Measurements from ENCODE around the gene NPAS3. TPM values are rescaled to one million over a fixed set of nuclear protein-coding genes. Genes with fewer than 3 reads are reported as not detected.

Gene NPAS3
- polyA plus RNA-seq, 2 of the 4 experiments (the other 2 are of a cell fraction), result not detected

GRCh38 chr14:33188880-33189279 lies 250.2 kb downstream of the NPAS3 start:
- ATAC-seq (no peak), FAIRE-seq (no peak), DNase-seq (ENCODE audit: low read depth in 1 of 2, low spot score in 1 of 2) (no peak)
- ChIA-PET CTCF (no interaction called here), POLR2A (no interaction called here)
- Histone ChIP-seq H3K27ac (no peak overlapping the region), H3K4me2 (no peak overlapping the region), H3K4me3 (no peak overlapping the region), H3K4me1 (no peaks in the 10 kb centered on the region), H3K9me3 (no peaks in the 10 kb centered on the region)
- TF ChIP-seq RCOR1 (IDR thresholded peaks at IDR 0.05; ENCODE audit: low read depth, low read length) (no peak), MAX (IDR thresholded peaks at IDR 0.05) (no peak), CHD2 (IDR thresholded peaks at IDR 0.05; ENCODE audit: low read length, partially characterized antibody) (no peak), EHMT2 (IDR thresholded peaks at IDR 0.05; ENCODE audit: low read depth) (no peak), JUNB (IDR thresholded peaks at IDR 0.05) (no peak), CEBPB (IDR thresholded peaks at IDR 0.05) (no peak), NFE2L2 (conservative IDR thresholded peaks at IDR 0.05; ENCODE audit: low read length) (no peak), USF2 (IDR thresholded peaks at IDR 0.05) (no peak), KDM1A (IDR thresholded peaks at IDR 0.05; ENCODE audit: low read depth) (no peak), POLR2A (IDR thresholded peaks at IDR 0.05; ENCODE audit: low read length) (no peak), ZC3H11A (IDR thresholded peaks at IDR 0.05) (no peak), MAZ (IDR thresholded peaks at IDR 0.05; ENCODE audit: borderline replicate concordance, low read depth, low read length) (no peak), BHLHE40 (IDR thresholded peaks at IDR 0.05; ENCODE audit: low read depth, low read length) (no peak), ZSCAN20 (CRISPR knock-in tag; IDR thresholded peaks at IDR 0.05) (no peak), JUN (IDR thresholded peaks at IDR 0.05) (no peak), NR3C1 (IDR thresholded peaks at IDR 0.05) (no peak)
- 21% methylated on average over 2 of the region's 2 CpGs for WGBS (ENCODE audit: missing lambda C conversion rate)

- FAIRE-seq (no peak), ATAC-seq (no peak), DNase-seq (ENCODE audit: low read depth in 1 of 2, low spot score in 1 of 2) (no peak)
- ChIA-PET POLR2A (no interaction called here), CTCF (no interaction called here)
- no peak for TF ChIP-seq HOXB13 (CRISPR knock-in tag; IDR thresholded peaks at IDR 0.05; ENCODE audit: low read depth)
- no peak for TF ChIP-seq MAFK (IDR thresholded peaks at IDR 0.05; ENCODE audit: partially characterized antibody)
- no peak for TF ChIP-seq HMGXB4 (CRISPR knock-in tag; IDR thresholded peaks at IDR 0.05; ENCODE audit: borderline replicate concordance)
- no peak for TF ChIP-seq RCOR1 (IDR thresholded peaks at IDR 0.05; ENCODE audit: low read depth, low read length)
- TF ChIP-seq EHF (CRISPR knock-in tag; IDR thresholded peaks at IDR 0.05), result no peak
- no peak for TF ChIP-seq RAD21 (conservative IDR thresholded peaks at IDR 0.05 in 1 of 2, IDR thresholded peaks at IDR 0.05 in 1 of 2)
- no peak for TF ChIP-seq NFE2L2 (conservative IDR thresholded peaks at IDR 0.05; ENCODE audit: low read length)
- TF ChIP-seq NPAS2 (CRISPR knock-in tag; IDR thresholded peaks at IDR 0.05; ENCODE audit: borderline replicate concordance), result no peak
- TF ChIP-seq FOSL2 (IDR thresholded peaks at IDR 0.05), result no peak
- TF ChIP-seq FOSL2 (CRISPR knock-in tag; IDR thresholded peaks at IDR 0.05), result no peak
- no peak for TF ChIP-seq ZC3H11A (IDR thresholded peaks at IDR 0.05)
- no peak for TF ChIP-seq ESRRA (IDR thresholded peaks at IDR 0.05; ENCODE audit: borderline replicate concordance, low read length)
- TF ChIP-seq POLR2A (IDR thresholded peaks at IDR 0.05; ENCODE audit: low read length), result no peak
- no peak for TF ChIP-seq BCL3 (IDR thresholded peaks at IDR 0.05)
- TF ChIP-seq HOXB5 (CRISPR knock-in tag; IDR thresholded peaks at IDR 0.05), result no peak
- TF ChIP-seq CEBPB (IDR thresholded peaks at IDR 0.05), result no peak
- no peak for TF ChIP-seq RFX5 (IDR thresholded peaks at IDR 0.05)
- TF ChIP-seq EHMT2 (IDR thresholded peaks at IDR 0.05; ENCODE audit: low read depth), result no peak
- no peak for TF ChIP-seq MAZ (IDR thresholded peaks at IDR 0.05; ENCODE audit: borderline replicate concordance, low read depth, low read length)
- TF ChIP-seq KDM5A (IDR thresholded peaks at IDR 0.05), result no peak
- TF ChIP-seq TP53 (CRISPR knock-in tag; IDR thresholded peaks at IDR 0.05), result no peak
- Histone ChIP-seq H3K4me2 (no peak overlapping the region), H3K9me3 (no peaks in the 10 kb centered on the region), H3K4me1 (no peaks in the 10 kb centered on the region), H3K27ac (no peak overlapping the region), H3K4me3 (no peak overlapping the region)
Observed at GRCh38 chr14:33191855-33192254, 253.2 kb downstream of the NPAS3 start.

All from A549 (cell line).